SK-N-SH (cell line): Measurements from ENCODE around the gene PTPRS.

Experiments used
- CHD2 ChIP-seq: fragments of 150-350 bp; IDR thresholded peaks from 2 replicates; pipeline ENCODE4 v1.6.1; 2018; ENCODE audit warnings: low read length; ENCODE audit not compliant: partially characterized antibody
- CTCF ChIP-seq: fragments of 200-600 bp; sonication (generic); IDR thresholded peaks from 2 replicates; pipeline ENCODE4 v1.6.1; 2017; ENCODE audit warnings: antibody characterized with exemption, mild to moderate bottlenecking, moderate library complexity
- ELF1 ChIP-seq: IDR thresholded peaks from 2 replicates; pipeline ENCODE4 v1.4.0; 2012
- NRF1 ChIP-seq: IDR thresholded peaks from 2 replicates; pipeline ENCODE4 v1.6.1; 2012; ENCODE audit warnings: low read depth, mild to moderate bottlenecking, low read length
- POLR2AphosphoS5 ChIP-seq: IDR thresholded peaks from 2 replicates; pipeline ENCODE4 v1.6.1; 2012; ENCODE audit warnings: low read depth, low read length
- RAD21 ChIP-seq: IDR thresholded peaks from 2 replicates; pipeline ENCODE4 v1.6.1; 2012; ENCODE audit warnings: mild to moderate bottlenecking, low read length
- ZBTB33 ChIP-seq: IDR thresholded peaks from 2 replicates; pipeline ENCODE4 v1.4.0; 2012; ENCODE audit warnings: low read depth, borderline replicate concordance

- no peak for TF ChIP-seq ELF1
- no peak for TF ChIP-seq CTCF
- TF ChIP-seq RAD21, result no peak
- TF ChIP-seq NRF1, result no peak
- no peak for TF ChIP-seq ZBTB33
- no peak for TF ChIP-seq CHD2
- TF ChIP-seq POLR2AphosphoS5, result no peak
Measured at GRCh38 chr19:5313307-5313706, 27.3 kb downstream of the PTPRS start.
